Hematopoietic multipotent progenitor cell treated with erythropoietin and hydrocortisone succinate and interleukin-3 and kit ligand, for 17 days (in vitro differentiated cells): Measurements from ENCODE around the gene BCCIP.
A peak's percentile ranks its signal among the peaks of the same experiment; 100 is the strongest.

ENCODE experiments used
- DNase-seq: peaks from one replicate; pipeline ENCODE4 v3.0.0-alpha.2; 2015; ENCODE audit warnings: low spot score

The BCCIP gene

GRCh38 chr10:125844751-125845221 is 21.4 kb downstream of the BCCIP start:
- DNase-seq: no peak

GRCh38 chr10:125845617-125846016 is 22.3 kb downstream of the BCCIP start:
- DNase-seq: no peak

GRCh38 chr10:125846894-125847293 is 23.5 kb downstream of the BCCIP start:
- DNase-seq: no peak

- DNase-seq: no peak
Measured at GRCh38 chr10:125848371-125848770, 25.0 kb downstream of the BCCIP start.

DNA sequence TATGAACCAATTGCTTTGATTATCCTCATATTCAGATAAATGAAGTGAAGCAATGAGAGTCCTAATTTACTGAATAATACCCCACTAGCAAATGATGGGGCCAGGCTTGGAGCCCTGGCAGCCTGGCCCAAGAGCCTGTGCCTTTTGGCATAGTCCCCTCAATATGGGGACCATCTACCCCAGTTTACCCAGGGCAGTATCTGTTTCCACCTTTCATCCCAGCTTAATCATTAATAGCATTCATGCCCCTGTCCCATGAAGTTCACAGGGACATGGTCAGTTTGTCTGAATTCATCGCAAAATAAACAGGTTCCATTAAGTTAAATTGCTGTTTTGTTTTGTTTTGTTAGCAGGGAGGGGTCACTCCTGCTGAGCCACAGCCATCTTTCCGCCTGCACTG is 25.5 kb downstream of the BCCIP start:
- no peak for DNase-seq

GRCh38 chr10:125849448-125849847 is 26.1 kb downstream of the BCCIP start:
- no peak for DNase-seq

DNA sequence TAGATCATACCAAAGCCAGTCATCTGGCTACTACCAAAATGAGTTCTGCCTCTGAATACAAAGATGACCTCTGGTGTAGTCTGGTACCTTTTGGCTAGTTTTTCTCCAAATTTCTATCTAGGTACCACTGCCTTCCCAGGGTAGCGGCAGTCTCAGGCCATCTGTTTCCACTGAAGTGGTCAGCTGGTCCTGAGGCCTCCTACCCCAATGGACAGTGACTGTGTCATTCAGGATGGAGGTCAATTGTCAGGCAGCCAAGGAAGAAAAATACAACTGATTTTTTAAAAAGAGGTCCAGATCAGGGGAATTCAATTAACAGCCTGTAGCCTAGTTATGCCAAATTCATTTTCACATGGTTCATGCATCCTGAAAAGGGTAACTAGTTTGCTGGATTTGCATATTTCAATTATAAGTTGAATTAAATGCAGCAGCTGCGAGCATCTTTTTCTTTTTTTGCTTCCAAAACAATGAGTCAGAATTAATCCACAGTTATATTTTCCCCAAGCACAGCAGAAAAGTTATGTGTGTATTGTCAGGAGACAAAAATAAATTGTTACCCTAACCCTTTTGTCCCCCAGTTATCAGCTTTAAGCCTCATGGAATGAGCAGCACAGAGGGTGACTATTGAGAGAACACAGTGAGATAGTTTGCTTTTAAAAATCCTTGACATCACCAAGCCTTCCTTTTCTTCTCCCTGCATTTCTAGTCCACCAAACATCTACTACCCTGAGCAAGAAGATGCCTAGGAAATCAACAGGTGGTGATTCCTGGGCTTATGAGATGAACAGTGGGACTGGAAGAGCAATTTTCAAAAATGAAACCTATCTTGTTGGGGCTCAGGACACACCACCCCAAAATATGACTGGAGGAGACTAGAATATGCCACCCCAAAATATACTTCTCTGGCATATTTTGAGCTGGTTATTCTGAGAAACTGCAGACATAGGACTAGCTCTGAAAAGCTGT is 27.7 kb downstream of the BCCIP start:
- DNase-seq: no peak

DNA sequence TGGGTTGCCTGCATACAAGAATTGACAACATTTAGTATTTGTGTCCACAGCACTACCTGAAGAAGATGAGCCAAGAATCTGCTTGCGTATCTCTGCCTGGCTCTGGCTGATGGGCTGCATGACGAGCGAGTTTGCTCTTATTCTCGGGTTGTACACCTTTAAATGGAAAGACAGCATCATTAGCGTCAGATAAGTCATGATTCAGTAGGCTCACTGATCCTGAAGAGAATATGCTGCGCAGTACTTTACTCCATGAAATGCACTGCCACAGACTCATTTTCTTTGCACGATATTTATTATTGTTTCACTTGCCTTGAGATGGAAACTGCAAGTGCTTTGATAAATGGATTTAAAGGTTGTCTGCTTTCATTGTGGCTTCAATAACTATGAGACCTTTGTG is 29.1 kb downstream of the BCCIP start:
- DNase-seq: no peak

- no peak for DNase-seq
Measured at GRCh38 chr10:125857185-125857760, 33.9 kb downstream of the BCCIP start.

GRCh38 chr10:125859128-125859817 is 35.9 kb downstream of the BCCIP start:
- no peak for DNase-seq

DNA sequence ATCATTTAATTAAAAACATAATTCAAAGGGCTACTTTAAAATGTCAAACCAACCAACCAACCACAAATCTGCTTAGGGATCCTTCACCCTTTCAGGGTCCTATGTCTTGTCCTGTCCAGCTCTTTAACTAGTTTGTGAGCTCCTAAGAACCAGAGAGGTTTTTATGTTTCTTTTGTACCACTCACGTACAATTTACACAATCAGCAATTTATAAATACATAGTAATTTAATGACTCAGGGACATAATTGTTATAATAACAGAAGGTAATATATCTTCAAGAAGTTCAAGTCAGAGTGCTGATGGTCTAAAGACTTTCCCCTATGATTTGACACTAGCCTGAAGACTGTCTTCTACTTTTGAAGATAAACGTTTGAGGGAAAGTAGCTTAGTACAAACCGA is 41.8 kb downstream of the BCCIP start:
- DNase-seq: no peak

DNA sequence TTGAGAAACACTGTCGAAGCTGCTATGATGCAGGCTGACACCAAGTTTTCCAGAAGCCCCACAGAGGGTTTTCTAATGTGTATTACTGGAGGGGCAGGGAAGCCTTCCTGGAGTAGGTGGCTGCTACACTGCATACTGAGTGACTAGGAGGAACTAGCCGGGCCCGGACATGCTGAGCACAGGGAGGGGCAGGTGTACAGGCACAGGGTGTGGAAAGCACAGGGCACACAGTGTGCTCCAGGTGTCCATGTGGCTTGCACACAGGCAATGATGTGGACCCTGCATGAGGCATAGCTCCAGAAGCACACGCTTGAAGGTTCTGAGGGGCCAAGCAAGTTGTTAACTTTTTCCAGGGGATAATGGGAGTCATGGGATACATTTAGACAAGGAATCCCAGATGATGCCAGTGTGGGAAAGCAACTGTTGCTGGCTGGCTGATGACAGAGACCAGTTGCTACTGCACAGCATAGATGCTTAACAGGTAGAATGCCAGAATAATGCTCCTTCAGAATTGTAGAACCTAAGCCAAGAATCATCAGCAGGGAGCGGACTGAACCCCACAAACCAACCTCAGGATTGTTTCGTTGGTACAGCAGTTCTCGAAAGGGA is 43.2 kb downstream of the BCCIP start:
- DNase-seq: no peak

GRCh38 chr10:125868372-125868975 is 45.1 kb downstream of the BCCIP start:
- DNase-seq: peak; percentile 82

- no peak for DNase-seq
Measured at GRCh38 chr10:125871338-125871737, 48.0 kb downstream of the BCCIP start.

GRCh38 chr10:125878957-125879835 is 55.9 kb downstream of the BCCIP start:
- DNase-seq: no peak

- no peak for DNase-seq
Measured at GRCh38 chr10:125880719-125881118, 57.4 kb downstream of the BCCIP start.

DNA sequence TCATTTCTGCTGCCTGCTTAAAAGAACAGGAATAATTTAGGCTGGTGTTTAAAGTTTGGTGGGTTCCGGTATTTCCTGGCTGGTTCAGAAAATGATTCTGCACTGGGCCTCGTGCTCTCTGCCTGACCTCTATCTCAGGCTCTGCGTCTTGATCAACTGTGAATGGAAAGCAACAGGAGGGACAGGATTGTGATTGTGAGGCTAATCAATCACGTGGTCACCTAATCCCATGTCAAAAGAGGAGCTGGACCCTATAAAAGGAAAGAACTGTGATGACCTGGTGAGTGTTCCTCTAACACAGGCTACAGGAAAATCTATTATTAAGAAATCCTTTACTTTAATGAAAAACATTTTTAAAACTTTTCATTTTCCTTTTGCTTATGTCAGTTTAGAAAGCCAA is 57.8 kb downstream of the BCCIP start, which contains the start of gene DHX32:
TSS of gene DHX32 (minus strand) at position 101 of the 400 bp plus-strand sequence. CDS start 468 bp downstream, outside the sequence.
- no peak for DNase-seq

- no peak for DNase-seq
Measured at GRCh38 chr10:125882596-125882995, 59.2 kb downstream of the BCCIP start.

GRCh38 chr10:125883211-125883610 is 59.9 kb downstream of the BCCIP start:
- no peak for DNase-seq
